Superior temporal gyrus (tissue), 1 donor: ENCODE results near the gene NR2C2.
"Not testable (repeated sequence)": the region's sequence is repeated elsewhere in the genome, so short reads cannot be mapped to it uniquely, and the experiment has no call there.

Source experiments
- DNase-seq: peaks from one replicate; pipeline ENCODE4 v3.0.0-alpha.2; 2016; ENCODE audit errors: extremely low spot score

Gene NR2C2

DNA sequence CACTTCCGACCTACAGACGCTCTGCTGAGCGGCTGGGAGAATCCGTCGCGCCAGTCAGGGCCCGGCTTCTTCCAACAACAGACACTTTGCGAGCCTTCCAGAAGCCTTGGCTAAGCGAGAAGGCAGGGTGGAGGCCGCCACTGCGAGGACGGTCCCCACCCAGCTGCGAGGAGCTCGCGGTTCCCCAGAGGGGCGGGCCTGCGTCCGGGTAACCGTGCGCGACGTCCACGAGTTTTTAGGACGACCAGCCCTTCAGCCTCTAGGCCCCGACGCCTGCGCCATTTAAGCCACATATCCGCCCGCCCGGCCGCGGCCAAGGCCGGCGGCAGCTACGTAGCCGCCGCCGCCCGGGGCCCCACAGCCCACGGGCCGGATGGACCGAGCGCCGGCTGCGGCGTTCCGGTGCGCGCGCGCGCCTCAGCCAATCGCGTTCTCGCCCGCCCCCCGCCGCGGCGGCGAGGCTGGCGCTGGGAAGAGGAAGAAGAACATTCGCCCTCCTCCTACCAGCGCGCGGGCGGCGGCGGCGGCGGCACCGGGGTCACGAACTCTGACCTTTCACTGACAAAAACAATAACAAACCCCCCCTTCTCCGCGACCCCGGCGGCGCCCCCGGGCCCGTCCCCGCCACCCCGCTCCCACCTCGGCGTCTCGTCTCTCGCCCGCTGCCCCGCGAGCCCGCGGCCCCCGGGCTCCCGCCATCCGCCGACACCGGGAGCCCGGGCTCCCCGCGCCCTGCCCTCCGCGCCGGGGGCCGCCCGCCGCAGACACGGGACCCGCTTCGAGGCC, at the start of gene NR2C2:
Gene NR2C2, plus strand, starts transcription at position 484 of the 786 bp plus-strand sequence. CDS start 56,332 bp downstream, outside the sequence.
- DNase-seq = peak; percentile 80

- no peak for DNase-seq
These were observed 48.5 kb upstream of the NR2C2 start for GRCh38 chr3:14898929-14899328.

DNA sequence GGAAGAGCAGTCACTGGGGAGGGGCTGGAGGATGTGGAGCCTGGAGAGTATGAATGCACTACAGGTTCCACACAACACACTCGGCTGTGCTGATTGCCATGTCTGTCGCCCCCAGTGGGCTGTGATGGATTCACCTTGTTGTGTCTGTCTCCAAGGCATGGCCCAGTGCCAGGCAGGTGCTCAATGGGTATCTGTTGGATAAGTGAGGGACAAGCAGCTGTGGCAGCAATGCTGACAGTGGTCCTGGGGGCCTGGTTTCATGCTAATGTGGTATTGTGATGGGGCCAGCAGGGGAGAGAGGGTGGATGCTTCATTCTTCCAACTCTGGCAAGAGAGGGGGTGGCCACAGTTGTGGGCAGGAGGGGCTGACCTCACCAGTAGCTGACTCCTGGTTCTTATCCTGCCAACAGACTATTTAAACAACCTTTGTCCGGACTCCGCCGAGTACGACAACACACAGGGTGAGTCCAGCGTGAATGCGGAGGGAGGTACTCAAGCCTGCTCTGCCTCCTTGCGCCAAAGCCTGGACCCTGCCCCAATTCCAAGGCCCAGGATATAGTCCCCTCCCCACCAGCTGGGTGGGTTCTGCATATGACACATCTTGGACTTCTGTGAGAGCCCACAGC, 47.3 kb upstream of the NR2C2 start:
- no peak for DNase-seq

DNA sequence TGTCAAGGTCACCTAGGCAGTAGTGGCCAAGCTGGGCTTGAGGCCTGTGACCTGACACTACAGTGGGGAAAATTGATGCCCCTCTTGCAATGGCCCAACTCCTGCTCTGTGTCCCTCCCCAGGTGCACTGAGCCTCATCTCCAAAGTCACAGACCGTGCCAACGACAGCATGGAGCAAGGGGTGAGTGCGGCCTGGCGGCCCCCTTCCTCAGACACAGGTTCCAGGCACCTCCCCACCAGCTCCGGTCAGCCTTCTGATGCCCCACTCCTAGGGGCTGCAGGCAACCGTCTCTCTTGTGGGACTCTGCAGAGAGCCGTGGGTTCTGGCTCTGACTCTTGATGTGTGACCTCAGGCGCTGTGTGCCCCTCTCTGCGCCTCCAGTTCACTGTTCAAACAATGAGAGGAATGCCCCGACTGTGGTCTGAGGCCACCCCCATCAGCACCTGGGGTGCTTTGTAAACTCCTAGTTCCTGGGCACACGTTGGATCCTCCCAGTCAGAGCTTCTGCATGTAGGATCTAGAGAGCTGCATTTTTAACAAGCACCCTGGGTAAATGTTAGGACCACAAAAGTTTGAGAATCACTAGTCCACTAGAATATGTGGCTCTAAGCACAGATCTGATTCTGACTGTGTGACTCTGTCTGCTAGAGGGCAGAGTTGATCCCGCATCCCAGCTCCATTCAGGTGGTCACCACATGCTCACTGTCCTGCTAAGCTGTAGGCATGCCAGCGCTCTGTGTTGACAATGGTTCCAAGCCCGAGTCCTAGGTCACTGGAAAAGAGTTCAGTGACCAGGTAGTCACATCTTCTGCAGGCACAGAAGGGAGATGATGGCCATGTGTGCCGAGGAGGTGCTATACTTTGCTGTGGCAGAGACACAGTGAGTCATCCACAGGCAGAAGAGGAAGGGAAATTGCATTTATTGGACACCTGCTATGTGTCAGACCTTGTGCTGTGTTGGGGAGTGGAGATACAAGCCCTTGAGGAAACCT, 46.2 kb upstream of the NR2C2 start:
- no peak for DNase-seq

- no peak for DNase-seq
These were observed 44.7 kb upstream of the NR2C2 start for GRCh38 chr3:14902719-14903118.

DNA sequence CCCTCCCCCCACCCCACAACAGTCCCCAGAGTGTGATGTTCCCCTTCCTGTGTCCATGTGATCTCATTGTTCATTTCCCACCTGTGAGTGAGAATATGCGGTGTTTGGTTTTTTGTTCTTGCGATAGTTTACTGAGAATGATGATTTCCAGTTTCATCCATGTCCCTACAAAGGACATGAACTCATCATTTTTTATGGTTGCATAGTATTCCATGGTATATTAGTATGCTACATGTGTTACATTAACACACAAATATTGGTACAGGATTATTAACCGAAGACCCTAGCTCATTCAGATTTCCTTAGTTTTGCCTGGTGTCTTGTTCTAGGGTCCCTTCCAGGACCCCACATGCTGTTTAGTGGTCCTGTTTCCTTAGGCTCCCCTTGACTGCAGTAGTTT, 43.9 kb upstream of the NR2C2 start:
- not testable (repeated sequence) for DNase-seq

GRCh38 chr3:14905055-14905657, 42.2 kb upstream of the NR2C2 start:
- DNase-seq = no peak

GRCh38 chr3:14906355-14906971, 40.9 kb upstream of the NR2C2 start:
- no peak for DNase-seq

DNA sequence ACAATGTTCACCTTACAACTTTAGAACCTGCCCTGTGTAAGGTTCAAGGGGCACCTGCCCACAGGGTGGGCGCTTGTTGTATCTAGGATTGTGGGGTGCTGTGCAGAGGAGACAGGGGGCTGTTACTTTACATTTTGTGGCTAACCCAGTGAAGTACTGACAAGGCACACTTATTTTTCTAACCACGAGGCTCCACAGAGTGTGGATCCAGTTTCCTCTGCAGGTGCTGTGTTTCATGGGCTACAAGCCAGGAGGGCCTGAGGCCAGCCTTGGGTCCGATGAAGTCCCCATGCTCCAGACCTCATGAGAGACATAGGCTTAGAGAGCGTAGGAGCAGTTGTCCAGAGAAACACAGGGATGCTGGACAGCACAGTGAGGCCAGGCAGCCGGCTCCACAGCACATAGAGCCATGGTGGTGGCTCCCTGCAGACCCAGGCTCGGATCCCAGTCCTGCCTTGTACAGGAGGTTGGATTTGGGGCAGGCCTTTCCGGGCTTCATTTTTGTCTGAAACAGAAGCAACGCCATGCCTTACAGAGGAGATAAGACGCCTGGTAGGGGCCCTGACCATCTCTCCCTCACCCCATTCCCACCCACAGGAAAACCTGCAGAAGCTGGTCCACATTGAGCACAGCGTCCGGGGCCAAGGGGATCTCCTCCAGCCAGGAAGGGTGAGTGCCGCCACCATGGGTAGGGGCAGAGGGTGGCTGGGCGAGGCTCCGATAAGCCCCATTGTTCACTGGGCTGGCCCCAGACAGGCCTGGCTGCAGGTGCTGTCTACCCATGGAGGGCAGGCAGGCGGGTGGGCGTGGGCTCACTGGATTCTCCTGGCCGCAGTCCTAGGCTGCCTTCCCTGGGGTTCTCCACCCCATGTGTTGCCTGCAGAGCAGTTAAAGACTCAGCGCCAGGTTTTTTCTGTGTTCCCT, 40.1 kb upstream of the NR2C2 start:
- DNase-seq = no peak

DNA sequence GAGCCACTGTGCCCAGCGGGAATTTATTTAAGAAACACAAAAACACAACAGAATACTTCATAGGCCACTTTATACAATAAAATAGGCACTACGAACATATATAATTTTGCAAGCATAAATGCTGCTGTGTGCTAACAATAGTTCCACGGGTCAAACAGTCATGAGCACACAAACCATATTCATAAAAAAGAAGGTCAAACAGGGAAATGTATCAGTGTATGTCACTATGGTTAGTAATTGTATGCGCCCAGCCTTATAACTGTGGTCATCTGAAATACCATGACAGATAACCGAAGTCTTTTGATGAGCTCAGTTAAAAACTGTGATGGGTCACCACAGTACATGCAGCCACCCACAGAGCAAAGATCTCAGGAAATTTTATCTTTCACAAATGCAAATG, 38.1 kb upstream of the NR2C2 start:
- DNase-seq = no peak

DNA sequence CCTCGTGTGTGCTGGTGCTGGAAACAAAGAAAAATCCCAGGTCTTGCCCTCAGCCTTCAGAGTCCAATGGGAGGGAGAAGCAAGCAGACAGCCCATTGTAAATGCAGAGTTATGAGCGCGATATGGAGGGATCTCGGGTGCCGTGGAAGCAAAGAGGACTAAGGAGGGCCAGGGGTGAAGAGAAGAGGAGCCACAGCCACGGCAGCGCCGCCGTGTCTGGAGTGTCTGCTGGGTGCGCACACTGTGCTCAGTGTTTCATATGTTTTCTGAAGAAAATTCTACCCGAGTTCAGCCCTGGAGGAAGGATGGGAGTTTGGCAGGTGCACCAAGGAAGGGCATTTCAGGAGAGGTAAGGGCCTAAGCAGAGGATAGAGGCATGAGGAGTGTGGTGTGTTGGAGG, 35.7 kb upstream of the NR2C2 start:
- no peak for DNase-seq

GRCh38 chr3:14913071-14913925, 34.1 kb upstream of the NR2C2 start:
- DNase-seq = no peak

DNA sequence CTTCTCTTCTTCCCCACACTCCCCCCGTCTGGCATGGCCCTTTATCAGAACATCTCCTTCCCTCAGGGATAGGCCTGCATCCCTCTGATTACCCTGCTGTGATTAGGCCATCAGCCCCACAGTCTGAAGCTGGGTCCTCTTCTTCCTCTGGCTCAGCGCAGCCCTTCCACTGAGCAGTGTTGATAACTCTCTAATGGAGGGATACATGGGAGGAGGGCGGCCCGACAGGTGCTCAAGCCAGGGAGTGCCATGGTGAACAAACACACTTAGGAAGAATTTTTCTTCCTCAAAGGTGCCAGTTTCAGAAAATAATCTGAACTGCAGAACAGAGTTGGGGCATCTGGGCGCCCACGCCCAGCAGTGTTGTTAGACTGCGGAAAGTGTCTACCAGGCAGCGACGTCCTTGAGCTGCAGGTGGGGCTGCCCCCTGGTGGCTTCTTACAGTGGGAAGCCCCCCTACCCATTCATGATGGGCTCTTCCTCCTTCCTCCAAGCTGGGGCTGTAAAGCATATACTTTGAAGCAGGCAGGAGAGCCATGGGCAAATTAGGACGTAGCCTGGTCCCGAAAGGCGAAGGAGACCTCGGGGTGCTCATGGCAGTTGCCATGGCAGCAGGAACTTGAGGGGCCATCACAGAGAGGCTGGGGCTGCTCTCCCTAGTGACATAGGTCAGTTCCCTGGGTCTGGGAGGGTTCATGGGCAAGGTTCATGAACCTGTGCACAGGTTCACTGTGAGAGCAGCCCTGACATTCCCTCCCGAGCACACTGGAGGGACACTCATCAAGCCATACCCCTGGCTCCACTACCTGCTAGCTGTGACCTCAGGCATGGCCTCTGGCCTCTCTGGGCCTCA, 33.2 kb upstream of the NR2C2 start:
- no peak for DNase-seq

GRCh38 chr3:14914779-14915117, 32.6 kb upstream of the NR2C2 start:
- no peak for DNase-seq

- DNase-seq = no peak
These were observed 31.7 kb upstream of the NR2C2 start for GRCh38 chr3:14915636-14916222.

DNA sequence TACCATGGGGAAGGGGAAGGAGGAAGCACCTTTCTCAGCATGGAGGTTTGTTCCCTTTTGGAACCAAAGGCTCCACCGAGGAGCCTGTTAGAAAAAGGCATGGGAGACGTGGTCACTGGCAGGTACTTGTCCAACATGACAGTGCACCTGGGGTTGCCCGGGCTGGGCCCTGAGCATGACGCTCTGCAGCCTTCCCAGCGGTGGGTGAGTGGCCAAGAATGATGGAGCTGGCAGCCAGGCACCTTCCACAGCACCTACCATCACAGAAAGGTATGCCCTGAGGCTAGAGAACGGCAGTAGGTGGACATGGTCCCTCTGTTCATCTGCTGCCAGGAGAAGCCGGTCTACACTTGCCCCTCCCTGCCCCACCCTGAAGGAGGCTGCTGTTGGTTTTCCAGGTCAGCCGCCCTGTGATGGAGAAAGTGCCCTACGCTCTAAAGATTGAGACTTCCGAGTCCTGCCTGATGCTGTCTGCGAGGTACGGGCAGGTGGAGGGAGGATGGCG, 29.0 kb upstream of the NR2C2 start:
- DNase-seq = no peak

DNA sequence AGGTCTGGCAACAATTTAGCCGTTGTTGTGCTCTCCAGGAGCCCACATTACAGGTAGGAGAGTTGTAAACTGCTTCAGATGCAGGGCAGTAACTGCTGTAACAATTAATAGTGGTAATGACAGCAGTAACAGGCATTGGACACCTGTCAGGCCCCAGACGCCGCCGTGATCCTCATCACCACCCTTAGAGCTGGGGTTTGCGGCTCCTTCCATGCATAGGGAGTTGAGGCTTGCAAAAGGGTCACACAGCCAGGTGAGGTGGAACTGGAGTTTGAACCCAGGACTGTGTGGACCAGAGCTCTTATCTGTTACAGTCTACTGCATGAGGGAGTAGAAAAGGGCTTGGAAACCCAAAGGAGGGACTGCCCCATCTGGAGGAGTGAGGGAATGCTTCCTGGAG, 26.8 kb upstream of the NR2C2 start:
- DNase-seq = no peak
